ENCODE measurements around the gene IZUMO1R. TPM values are rescaled to one million over a fixed set of nuclear protein-coding genes. Genes with fewer than 3 reads are reported as not detected.
"Not testable (repeated sequence)": the region's sequence is repeated elsewhere in the genome, so short reads cannot be mapped to it uniquely, and the experiment has no call there.

The IZUMO1R gene
- total RNA-seq, 1 experiment from 2014 or later, result not detected

DNA sequence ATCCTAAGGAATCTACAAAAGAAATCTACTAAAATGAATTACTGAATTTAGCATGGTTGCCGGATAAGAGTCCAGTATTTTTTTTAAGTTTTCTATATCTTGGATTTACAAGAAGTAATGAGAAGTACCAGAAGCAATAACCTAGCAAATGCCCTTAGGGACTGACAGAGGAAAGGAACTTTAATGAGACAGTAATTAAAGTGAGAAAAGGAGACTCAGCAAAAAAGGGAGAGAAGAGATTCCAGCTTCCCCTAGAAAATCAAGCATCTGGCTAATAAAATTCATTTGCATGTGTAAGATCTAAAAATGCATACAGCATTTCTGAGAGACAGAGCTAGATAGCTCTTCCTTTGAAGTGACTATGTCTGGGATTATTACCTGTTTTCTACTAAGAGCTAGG is 39.1 kb downstream of the IZUMO1R start:
- Histone ChIP-seq H3K27ac (ENCODE audit: low read length) (no peak overlapping the region), H3K9me3 (ENCODE audit: low read length) (no peaks in the 10 kb centered on the region), H3K4me1 (ENCODE audit: insufficient read depth, low read length) (no peaks in the 10 kb centered on the region), H3K36me3 (ENCODE audit: low read depth, low read length) (no peaks in the 10 kb centered on the region), H4K20me1 (ENCODE audit: low read length) (no peaks in the 10 kb centered on the region), H3K9me2 (replicated peaks; ENCODE audit: low read length) (no peaks in the 10 kb centered on the region), H3K79me2 (ENCODE audit: low read length) (no peaks in the 10 kb centered on the region), H3K4me3 (ENCODE audit: low read length) (no peak overlapping the region), H3K4me2 (ENCODE audit: low read length) (no peak overlapping the region), H2AFZ (ENCODE audit: low read length) (no peak overlapping the region), H3K27me3 (ENCODE audit: low read length) (0 out of 2 replicates have a peak, but pooled peaks cover 4% of the 10 kb centered on the region), H3K9ac (ENCODE audit: low read length) (no peak overlapping the region), H3F3A (ENCODE audit: low read length, unreplicated experiment) (no peaks in the 10 kb centered on the region)
- ATAC-seq, result no peak
- no TSS peak for BruUV-seq (replicated peaks)
- intact Hi-C loops (cut with micrococcal nuclease), result no loop called here
- TF ChIP-seq, protein P1, sequence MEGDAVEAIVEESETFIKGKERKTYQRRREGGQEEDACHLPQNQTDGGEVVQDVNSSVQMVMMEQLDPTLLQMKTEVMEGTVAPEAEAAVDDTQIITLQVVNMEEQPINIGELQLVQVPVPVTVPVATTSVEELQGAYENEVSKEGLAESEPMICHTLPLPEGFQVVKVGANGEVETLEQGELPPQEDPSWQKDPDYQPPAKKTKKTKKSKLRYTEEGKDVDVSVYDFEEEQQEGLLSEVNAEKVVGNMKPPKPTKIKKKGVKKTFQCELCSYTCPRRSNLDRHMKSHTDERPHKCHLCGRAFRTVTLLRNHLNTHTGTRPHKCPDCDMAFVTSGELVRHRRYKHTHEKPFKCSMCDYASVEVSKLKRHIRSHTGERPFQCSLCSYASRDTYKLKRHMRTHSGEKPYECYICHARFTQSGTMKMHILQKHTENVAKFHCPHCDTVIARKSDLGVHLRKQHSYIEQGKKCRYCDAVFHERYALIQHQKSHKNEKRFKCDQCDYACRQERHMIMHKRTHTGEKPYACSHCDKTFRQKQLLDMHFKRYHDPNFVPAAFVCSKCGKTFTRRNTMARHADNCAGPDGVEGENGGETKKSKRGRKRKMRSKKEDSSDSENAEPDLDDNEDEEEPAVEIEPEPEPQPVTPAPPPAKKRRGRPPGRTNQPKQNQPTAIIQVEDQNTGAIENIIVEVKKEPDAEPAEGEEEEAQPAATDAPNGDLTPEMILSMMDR (conservative IDR thresholded peaks at IDR 0.05; ENCODE audit: low read depth, low read length), result no peak
- TF ChIP-seq EZH2 (IDR thresholded peaks at IDR 0.05; ENCODE audit: low read length, unreplicated experiment) (no peak), EZH2phosphoT487 (IDR thresholded peaks at IDR 0.05; ENCODE audit: borderline replicate concordance, low read length) (no peak)
- no peak for DNase-seq
- ChIA-PET CTCF (interaction anchor here (0.8 kb wide), 1 partner anchor 448 kb away, joined by 3 read pairs; no protein-coding TSS in a partner anchor), POLR2A (ENCODE audit: unreplicated experiment) (no interaction called here)

- ATAC-seq; H3K79me2 ChIP-seq (ENCODE audit: low read length); DNase-seq; BruUV-seq (replicated peaks); H3K9ac ChIP-seq (ENCODE audit: low read length); POLR2A ChIA-PET (ENCODE audit: unreplicated experiment); H3K4me2 ChIP-seq (ENCODE audit: low read length); H3K27ac ChIP-seq (ENCODE audit: low read length); H3K36me3 ChIP-seq (ENCODE audit: low read depth, low read length); CTCF ChIA-PET; H3K4me1 ChIP-seq (ENCODE audit: insufficient read depth, low read length); H3F3A ChIP-seq (ENCODE audit: low read length, unreplicated experiment); H2AFZ ChIP-seq (ENCODE audit: low read length); H3K27me3 ChIP-seq (ENCODE audit: low read length); H3K4me3 ChIP-seq (ENCODE audit: low read length); H3K9me3 ChIP-seq (ENCODE audit: low read length); intact Hi-C loops (cut with micrococcal nuclease); H4K20me1 ChIP-seq (ENCODE audit: low read length); H3K9me2 ChIP-seq (replicated peaks; ENCODE audit: low read length): not testable (repeated sequence)
Measured at GRCh38 chr11:94346311-94346710, 41.9 kb downstream of the IZUMO1R start.

DNA sequence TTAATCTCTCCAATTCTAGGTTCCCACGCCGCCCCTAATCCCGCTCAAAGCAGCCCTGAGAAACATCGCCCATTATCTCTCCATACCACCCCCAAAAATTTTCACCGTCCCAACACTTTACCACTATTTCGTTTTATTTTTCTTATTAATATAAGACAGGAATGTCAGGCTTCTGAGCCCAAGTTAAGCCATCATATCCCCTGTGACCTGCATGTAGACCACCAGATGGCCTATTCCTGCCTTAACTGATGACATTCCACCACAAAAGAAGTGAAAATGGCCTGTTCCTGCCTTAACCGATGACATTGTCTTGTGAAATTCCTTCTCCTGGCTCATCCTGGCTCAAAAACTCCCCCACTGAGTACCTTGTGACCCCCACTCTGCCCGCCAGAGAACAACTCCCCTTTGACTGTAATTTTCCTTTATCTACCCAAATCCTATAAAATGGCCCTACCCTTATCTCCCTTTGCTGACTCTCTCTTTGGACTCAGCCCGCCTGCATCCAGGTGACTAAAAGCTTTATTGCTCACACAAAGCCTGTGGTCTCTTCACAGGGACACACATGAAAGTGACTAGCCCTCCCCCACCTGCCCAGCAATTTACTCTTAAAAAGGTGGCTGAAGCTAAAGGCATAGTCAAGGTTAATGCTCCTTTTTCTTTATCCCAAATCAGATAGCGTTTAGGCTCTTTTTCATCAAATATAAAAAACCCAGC is 46.6 kb downstream of the IZUMO1R start:
- H2AFZ ChIP-seq (ENCODE audit: low read length); BruUV-seq (replicated peaks); intact Hi-C loops (cut with micrococcal nuclease): not testable (repeated sequence)

More for the DNA sequence above, 46.6 kb downstream of the IZUMO1R start:
- H4K20me1 ChIP-seq (ENCODE audit: low read length); H3F3A ChIP-seq (ENCODE audit: low read length, unreplicated experiment); H3K4me3 ChIP-seq (ENCODE audit: low read length); H3K79me2 ChIP-seq (ENCODE audit: low read length); H3K36me3 ChIP-seq (ENCODE audit: low read depth, low read length); H3K4me1 ChIP-seq (ENCODE audit: insufficient read depth, low read length); ATAC-seq; H3K27ac ChIP-seq (ENCODE audit: low read length); POLR2A ChIA-PET (ENCODE audit: unreplicated experiment); H3K9me3 ChIP-seq (ENCODE audit: low read length); H3K9ac ChIP-seq (ENCODE audit: low read length); DNase-seq; H3K9me2 ChIP-seq (replicated peaks; ENCODE audit: low read length); H3K27me3 ChIP-seq (ENCODE audit: low read length); CTCF ChIA-PET; H3K4me2 ChIP-seq (ENCODE audit: low read length): not testable (repeated sequence)

Other genes starting within 250 kb of the IZUMO1R start
- gene PANX1, start 175.7 kb upstream of the IZUMO1R start, total RNA-seq (2014; rRNA removed), result 62.9 and 67.7 TPM in 2 replicates
- not detected in 2 replicates for gene GPR83, start 96.8 kb downstream of the IZUMO1R start, total RNA-seq (2014; rRNA removed)
- 19.0 and 20.1 TPM in 2 replicates for gene MRE11, start 189.3 kb downstream of the IZUMO1R start, total RNA-seq (2014; rRNA removed)
- gene ANKRD49, start 189.4 kb downstream of the IZUMO1R start, total RNA-seq (2014; rRNA removed), result 6.9 and 9.0 TPM in 2 replicates
- not detected in 2 replicates for gene C11orf97, start 207.9 kb downstream of the IZUMO1R start, total RNA-seq (2014; rRNA removed)
- 2.8 and 4.1 TPM in 2 replicates for gene FUT4, start 239.3 kb downstream of the IZUMO1R start, total RNA-seq (2014; rRNA removed)